Activated gamma-delta T cell (primary cell): Measurements from ENCODE around the gene MCAM.

Experiments used
- DNase-seq: peaks from one replicate; lab custom pipeline; 2025; lab: John Stamatoyannopoulos, UW
- total RNA-seq, 2 donors: gene quantifications; one replicate each; lab custom pipeline; 2026; lab: John Stamatoyannopoulos, UW

The MCAM gene, protein sequence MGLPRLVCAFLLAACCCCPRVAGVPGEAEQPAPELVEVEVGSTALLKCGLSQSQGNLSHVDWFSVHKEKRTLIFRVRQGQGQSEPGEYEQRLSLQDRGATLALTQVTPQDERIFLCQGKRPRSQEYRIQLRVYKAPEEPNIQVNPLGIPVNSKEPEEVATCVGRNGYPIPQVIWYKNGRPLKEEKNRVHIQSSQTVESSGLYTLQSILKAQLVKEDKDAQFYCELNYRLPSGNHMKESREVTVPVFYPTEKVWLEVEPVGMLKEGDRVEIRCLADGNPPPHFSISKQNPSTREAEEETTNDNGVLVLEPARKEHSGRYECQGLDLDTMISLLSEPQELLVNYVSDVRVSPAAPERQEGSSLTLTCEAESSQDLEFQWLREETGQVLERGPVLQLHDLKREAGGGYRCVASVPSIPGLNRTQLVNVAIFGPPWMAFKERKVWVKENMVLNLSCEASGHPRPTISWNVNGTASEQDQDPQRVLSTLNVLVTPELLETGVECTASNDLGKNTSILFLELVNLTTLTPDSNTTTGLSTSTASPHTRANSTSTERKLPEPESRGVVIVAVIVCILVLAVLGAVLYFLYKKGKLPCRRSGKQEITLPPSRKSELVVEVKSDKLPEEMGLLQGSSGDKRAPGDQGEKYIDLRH
- 0.10 to 1.4 reads per million in 2 donors for total RNA-seq

DNA sequence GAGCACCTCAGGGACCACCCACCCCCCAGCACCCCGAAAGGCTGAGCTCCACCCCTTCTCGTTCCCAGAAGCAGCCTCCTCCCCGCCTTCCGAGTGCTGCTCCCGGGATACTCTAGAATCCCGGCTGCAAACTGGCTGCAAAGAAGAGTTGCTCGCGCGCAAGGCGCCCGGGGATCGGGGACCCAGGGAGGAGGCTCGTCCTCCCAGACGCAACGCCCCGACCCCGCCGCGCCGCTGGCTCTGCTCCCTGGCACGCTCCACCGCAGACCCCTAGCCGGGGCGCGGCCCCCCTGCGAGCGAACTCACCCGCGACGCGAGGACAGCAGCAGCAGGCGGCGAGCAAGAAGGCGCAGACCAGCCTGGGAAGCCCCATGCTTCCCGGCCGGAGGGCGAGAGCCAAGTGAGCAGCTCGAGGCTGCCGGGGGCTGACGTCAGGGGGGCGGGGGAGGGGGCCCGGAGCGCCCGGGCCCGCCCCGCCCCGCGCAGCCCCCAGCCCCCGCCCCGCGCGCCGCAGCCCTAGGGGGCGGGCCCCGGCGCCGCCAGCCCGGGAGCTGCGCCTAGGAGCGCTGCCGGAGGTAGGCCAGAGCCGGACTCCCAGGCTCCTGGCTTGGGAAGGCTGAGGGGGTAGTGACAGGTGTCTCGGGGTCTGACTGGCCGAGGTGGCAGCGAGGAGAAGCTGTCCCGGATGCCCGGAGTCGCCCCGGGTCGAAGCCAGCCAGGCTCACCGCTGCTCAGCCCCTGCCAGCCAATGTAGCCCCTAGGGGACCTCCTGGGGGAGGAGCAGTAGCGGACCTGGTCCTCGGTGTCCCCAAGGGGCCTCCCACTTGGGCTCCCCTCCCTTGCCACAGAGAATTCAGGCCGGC, at the start of gene MCAM:
MCAM (minus strand) TSS at position 402 of the 863 bp plus-strand sequence; CDS start at position 373, 29 bp downstream.
- DNase-seq = no peak

DNA sequence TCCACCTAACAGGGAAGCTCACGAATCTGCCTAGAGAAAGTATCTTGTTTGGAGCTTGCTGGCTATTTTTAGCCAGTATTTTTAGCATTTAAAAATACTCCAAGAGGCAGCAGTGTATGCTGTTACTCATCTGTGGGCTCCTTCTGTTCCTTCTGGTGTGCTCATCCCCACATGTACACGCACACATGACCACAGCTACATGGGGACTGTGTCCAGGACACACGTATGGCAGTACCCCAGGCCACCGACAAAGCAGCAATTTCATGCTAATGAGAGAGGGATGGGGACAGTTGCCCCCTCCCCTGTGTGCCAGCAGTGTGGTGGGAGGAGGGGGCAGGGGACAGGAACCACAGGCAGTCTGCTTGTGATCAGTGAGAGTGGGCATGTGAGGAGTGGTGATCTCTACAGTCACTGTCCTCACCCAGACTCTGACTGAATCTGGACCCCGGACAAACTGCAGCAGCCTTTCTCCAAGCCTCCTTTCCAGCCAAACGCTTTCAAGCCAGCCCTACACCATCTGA, 48.2 kb upstream of the MCAM start:
- DNase-seq = no peak

DNA sequence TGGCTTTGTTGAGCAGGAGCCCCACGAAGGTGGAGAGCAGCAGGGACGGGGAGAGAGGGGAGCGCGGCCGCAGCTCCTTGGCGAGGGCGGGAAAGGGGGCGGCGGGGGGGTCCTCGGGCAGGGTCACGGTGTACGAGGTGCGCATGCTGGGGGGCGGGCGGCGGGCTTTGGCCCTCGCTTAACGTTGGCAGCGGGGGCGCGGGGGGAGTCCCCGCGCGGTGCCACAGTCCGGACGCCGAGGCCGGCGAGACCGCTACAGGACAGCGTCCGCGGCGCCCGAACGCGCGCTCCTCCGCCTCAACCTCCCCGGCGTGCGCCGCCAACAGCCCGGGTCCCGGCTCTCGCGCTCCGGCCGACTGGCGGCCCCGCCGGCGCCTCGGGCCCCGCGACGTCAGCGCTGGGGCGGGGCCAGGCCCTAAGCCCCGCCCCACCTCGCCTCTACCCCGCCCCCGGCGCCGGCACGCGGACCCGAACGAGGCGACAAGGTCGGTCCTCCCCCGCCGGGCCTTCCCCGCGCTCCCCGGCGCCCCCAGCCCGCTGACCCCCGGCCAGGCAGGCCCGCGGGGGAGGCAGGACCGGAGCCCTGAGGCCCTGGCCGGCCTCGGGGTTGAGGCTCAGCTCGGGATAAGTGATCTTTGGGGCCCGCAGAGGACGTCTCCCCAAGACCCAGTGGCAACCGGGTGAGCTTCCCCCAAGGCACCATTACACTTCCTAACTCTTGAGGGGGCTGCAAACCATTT, 47.1 kb upstream of the MCAM start:
- DNase-seq = peak; percentile 43

DNA sequence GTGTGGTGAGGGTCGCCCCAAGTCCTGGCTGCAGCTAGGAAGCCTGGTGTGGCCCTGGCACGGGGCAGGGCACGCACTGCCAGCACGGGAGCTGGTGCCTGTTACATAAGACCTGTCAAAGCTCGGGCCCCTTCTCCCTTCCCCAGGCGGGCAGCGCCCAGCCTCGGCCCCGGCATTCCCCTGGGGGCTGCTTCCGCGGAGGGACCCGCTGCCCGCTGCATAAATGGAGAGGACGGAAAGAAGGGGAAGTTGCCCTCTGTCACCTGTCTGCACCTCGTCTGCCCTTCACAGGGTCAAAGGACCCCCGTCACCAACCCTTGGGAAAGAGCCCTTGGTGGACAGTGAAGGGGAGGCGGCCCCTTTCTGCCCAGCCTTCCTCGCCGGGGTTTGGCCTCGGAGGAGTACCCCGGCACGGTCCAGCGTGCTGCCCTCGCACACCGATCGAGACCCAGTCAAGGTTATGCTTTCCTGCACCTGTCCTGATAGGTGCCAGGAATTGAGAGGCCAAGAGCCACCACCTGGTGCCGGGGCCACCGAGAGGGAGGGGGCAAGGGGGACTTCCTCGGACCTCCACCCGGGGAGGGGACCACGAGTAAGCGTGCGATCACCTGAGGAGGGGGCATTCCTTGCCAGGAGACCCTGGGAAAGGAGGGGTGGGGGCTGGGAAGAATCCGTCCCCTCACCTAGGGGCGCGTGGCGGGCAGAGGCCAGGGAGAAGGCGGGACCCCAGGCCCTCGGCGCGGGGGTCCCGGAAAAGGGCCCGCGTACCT, 46.3 kb upstream of the MCAM start:
- no peak for DNase-seq

DNA sequence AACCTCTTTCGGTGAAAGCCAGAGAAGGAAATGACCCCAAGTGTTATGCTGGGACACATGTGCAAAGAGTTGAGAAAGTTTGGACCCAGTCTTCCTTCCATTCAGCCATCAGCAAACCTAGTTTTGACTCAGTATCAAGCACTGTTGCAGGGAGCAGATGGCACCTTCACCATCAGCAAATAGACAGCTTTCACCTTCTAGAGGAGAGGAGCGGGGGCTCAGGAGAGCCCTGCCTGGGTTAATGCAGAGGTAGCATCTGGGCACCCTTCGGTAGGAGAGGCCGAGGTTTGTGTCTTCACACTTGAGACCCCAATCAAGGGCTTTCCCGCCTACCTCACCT, 45.8 kb upstream of the MCAM start:
- no peak for DNase-seq

DNA sequence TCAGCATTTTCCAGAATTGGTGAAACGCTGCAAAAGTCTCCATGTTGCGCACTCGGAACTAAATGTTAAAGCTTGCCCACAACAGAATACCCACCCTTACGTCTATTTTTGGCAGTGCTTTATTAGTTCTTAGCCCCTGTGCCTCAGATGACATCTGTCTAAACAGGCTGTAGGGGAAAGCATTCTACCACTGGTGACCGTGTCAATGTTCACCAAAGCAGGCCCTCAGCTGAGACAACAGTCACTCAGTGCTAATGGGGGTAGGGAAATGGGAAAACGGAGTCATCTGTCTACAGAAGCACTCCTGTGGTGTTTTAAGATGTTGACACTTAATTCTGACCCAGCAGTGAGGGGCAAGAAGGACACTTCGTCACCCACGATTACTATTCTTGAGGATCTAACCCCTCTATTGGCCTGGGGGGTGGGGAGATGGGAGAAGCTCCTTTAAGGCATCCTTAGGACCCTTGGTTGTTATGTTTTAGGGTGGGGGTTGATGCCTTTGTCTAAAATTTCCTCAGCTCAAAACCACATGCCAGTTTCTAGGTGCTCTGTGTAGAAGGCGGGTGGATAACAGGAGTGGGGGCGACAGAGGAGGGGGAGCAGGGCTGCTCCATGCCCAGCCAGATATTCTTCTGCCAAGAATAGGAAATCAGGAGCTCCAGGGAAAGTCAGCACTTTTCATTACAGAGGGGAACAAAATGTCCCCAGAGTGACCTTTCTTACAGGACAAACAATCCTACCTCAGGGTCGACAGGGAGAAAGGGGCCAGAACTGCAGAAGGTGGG, 45.2 kb upstream of the MCAM start:
- DNase-seq = no peak

DNA sequence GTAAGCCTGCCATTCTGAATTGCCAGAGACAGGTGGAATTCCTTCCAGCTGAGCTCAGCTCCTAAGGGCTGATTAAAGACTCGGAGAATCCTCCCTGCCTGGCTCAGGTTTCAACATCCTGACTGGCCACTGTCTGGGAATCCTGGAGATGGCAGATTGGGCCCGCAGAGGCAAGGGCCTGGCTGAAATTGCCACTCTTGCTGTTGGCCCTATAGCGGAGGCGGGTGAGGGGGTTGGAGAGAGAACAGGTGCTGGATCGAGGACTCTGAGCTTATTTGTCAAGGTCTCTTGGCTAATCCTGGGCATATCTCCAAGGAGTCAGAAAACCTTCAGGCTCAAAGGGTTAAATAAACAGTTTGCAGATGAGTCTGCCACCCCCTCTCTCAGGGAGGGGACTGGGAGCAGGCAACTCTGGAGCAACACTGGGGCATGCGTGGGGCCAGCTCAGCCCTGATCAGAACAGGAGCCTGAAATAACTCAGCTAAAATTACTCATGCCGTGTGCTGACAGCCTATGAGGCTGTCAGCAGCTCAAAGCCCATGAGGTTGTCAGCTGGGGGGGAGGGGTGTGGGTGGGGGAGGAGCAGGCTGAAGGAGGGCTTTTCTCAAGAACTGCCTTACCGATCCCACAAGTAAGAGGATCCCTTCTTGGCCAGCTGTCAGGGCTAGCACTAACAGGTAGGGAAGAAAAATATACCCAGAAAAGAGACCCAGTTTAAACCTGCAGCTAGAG, 44.3 kb upstream of the MCAM start:
- DNase-seq = no peak

DNA sequence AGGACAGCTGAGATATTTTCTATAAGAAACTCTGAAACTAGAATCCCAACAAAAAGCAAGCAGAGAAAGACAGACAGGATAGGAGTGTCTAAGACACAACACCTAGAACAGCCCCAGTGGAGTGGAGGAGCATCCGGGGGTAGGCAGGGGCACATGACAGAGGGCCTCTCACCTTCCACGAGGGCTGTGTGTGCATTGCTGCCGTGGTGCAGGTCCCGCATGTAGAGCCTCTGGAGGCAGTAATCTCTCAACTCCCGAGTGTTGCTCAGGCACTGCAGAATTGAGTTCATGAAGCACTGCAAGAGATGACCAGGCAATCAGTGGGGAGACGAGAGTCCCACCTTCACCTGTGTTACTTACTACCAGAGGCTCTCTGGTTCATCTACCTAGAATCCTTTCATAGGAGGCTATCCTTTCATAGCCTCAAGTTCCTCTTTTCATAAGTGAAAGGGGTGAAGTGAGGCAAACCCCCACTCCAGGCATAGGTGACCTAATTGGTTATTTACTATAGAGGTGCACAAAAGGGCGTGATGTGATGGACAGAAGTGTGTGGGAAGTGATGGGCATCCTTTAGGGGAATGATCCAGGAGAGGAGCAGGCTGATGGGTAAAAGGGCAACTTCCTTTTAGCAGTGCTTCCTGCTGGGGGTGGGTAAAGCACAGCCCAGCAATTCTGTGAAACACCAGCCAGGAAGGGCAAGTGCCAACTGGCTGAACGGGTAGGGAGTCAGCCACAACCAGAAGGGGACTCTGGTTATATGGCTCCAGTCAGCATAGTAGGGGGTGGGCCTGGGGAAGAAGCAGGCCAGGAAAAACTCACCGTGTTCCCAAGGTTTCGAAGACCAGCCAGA, 42.7 kb upstream of the MCAM start:
- DNase-seq = no peak

DNA sequence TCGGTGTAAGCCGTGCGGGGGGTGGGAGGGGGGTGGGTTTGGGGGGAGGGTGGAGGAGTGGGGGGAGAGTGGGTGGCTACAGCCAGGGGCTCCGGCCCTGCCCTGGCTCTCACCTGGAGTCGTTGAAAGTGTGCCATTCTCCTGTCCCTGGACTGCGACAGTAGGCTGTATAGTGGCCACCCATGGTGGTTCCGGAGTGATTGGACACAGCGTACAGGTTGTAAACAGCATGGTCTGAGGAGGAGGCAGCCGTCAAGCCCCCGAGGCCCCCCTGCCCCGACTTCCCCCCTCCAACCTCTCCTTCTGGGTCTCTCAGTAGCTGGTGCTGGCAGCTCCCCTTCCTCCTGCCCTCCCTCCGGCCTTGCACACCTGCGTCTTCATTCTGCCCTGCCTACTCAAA, 40.1 kb upstream of the MCAM start:
- DNase-seq = no peak

DNA sequence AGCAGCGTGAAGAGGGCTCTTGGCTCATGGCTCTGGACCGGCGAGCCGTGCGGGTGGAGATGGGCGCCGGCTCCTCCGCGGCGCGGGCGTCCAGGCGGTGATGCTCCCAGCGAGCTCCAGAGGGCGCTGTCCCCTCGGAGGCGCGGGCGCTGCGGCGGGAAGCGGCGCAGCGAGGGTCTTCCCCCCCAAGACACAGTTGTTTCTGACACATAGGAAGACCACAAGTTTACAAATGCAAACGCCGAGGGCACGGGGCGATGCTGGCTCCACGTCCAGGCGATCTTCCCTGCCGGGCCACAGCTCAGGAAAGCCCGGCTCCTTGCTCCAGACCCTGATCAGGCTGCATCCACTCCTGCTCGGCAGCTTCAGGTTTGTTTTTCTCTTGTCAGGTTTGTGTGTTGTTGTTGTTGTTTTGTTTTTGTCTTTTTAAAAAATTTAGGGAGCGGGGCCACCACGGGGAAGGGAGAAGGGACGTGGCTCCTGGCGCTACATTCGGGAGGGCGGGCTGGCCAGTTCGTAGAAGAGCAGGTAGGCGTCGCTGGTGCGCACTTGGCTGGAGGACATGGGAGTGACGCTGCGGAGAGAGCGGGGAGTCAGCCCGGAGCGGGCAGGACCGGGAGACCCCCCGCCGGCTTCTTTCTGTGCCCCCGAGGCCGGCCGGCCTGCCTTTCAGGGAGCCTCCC, 39.6 kb upstream of the MCAM start:
- DNase-seq = peak; percentile 34

DNA sequence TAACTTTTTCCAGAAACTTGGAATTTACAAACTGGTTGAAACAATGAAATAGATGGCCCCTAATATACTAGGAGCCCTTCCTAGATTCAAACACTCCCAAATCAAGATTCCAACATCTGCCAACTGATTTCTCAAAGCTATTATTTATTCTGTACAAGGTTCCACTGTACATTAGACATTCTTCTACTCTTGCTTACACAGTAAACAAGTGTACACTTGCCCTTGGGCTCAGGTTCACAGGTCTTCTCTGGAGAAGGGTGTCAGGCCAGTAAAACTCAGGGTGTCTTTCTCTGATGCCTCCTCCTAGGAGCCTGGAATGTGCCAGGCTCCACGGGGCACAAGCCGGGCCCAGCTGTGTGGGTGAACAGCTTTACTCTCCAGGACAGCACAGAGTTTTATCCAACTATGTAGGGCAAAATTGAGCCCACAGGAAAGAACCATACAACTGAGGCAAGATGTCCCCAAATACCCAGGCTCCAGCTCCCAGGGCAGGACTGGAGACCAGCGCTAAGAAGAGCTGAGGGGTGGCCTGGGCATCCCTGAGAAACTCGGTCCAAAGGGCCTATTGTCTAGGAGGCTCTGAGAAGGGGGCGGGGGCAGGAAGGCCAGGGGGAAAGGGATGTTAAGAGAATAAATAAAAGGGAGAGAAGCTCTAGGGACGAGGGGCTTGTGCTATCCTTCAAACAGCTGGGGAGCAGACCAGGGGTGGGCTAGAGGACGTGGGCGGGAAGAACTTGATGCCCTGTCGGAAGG, 38.3 kb upstream of the MCAM start:
- DNase-seq = no peak

DNA sequence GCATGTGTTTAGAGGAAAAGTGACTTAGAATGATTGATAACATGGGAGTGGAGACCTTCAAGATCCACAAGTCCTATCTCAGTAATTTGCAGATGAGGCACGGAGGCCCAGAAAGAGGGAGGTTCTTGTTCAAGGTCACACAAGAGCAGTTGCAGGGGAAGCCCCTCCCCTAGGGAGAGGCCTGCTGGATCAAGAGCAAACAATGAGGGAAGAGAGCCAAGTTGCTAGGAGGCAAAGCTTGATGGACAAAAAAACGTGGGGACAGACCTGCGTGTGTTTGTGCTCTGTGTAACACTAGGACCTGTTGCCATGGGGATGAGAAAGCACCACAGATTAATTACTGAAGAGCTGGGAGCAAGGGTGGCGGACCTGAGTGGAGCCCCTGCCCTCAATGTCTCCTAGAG, 35.9 kb upstream of the MCAM start:
- DNase-seq = no peak

DNA sequence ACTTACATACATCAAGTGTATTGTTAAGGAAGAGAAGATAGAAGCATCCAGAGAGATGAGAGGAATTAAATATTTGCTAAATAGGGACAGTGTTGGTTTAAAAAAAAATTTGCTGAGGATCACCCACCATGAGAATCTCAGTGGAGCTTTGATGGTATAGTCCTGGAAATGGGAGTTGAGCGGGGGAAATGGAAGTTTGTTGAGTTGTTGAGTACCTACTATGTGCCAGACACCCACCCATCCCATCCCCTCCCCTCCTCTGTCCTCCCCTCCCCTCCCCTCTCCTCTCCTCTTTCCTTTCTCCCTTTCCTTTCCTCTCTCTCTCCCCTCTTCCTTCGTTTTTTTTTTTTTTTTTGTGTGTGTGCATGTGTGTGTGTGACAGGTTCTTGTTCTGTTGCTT, 34.3 kb upstream of the MCAM start:
- no peak for DNase-seq

DNA sequence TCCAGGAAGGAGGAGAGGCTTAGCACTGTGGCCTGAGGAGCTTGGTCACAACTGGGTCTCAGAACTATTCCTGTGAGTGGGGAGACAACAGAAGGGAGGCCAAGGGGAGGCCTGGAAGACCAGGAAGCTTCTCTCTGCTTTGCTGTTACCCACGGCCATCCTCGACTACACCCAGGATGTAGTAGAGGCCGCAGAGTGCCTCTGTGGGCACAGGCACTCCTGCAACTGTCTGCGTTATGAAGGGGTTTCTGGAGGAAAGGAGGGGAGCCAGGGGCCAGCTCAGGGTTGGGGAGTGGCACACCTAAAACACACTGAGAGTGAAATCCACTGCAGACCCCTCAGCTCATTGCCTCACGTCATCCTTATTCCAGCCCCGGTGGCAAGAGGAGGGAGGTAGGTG, 33.4 kb upstream of the MCAM start:
- DNase-seq = no peak

DNA sequence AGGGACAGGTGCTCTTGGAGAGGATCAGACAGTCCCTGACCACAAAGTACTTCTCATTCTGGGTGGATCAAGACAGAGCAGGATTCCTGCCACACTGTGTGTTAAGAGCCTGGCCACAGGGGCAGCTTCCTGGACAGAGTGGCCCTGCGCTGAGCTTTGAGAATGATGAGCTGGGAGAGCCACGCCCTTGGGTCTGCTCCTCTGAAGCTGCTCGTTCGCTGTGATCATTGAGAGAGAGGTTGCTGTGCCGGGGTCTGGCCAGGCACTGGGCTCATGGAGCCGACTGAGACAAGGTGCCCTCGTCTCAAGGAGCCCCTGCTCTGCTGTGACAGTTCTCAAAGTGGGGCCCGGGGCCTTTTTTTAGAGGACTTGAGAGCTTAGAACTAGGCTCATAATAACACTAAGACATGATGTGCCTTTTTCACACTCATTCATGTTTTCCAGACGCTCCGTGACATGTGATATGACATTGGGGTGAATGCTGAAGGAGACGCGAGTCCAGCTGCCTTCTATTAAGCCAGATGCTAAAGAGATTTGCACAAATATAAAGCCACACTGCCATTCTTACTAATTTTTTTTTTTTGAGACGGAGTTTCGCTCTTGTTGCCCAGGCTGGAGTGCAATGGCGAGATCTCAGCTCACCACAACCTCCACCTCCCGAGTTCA, 31.1 kb upstream of the MCAM start:
- no peak for DNase-seq

DNA sequence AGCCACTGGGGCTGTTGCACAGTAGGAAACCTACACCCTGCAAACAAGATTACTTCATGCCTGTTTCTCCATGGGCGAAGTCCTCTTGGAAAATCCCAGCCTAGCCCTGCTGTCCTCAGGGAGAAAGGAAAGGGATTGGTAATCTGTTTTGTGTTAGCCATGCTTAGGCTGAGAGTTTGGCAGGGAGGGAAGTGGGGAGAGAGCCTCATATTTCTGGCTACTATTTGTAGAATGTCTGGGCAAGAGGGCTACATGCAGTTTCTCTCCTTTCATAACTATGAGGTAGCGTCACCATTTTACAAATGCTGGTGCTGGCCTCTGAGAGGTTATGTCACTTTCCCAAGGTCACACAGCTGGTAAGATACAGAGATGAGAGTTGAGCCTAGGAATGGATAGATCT, 30.3 kb upstream of the MCAM start:
- no peak for DNase-seq

DNA sequence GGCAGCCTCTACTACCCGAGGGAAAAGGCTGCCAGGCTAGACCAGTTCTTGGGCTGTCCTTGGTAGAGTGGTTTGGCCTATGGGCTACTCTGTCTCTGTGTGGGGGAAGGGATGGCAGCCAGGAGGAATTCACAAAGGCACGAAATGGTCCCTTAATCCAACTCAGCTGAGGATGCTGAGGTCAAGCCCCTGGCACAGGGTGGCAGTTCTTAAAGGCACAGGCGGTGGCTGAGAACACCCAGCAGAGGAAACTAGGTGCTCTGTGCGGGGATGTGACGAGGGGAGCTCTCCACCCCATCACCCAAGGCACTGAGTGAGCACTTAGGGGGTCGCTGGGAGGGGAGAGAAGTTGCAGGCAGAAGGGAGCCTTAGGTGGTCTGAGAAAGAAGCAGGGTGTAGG, 29.7 kb upstream of the MCAM start, which contains the start of gene MFRP:
MFRP (minus strand) TSS at position 101 of the 400 bp plus-strand sequence. CDS start 192 bp downstream, outside the sequence.
- DNase-seq = no peak
